Measurements from ENCODE around the gene HSPA8. TPM values are rescaled to one million over a fixed set of nuclear protein-coding genes. Genes with fewer than 3 reads are reported as not detected.
A peak's percentile ranks its signal among the peaks of the same experiment; 100 is the strongest.
"Not testable (repeated sequence)": the region's sequence is repeated elsewhere in the genome, so short reads cannot be mapped to it uniquely, and the experiment has no call there.

HSPA8 gene
- total RNA-seq, 3 donors from 2014 or later = 496 to 909 (median 797) TPM

- no peaks in the 10 kb centered on the region for H3K4me1 ChIP-seq (ENCODE audit: low read depth)
- ATAC-seq = peak; percentile 54
- intact Hi-C loops (cut with DNase I, micrococcal nuclease) = no loop called here
Measured at GRCh38 chr11:123103326-123103980, 41.5 kb upstream of the HSPA8 start.

GRCh38 chr11:123100379-123101085 lies 38.6 kb upstream of the HSPA8 start:
- no peaks in the 10 kb centered on the region for H3K36me3 ChIP-seq (ENCODE audit: low read depth)
- DNase-seq = no peak
- intact Hi-C loops (cut with DNase I, micrococcal nuclease) = no loop called here
- H3K4me1 ChIP-seq (ENCODE audit: low read depth) = no peaks in the 10 kb centered on the region
- ATAC-seq = no peak
- H3K9me3 ChIP-seq = no peaks in the 10 kb centered on the region
- no peak for TF ChIP-seq CTCF (IDR thresholded peaks at IDR 0.05)
- H3K4me3 ChIP-seq = no peak overlapping the region

More at GRCh38 chr11:123103326-123103980, 41.5 kb upstream of the HSPA8 start:
- TF ChIP-seq CTCF (IDR thresholded peaks at IDR 0.05) = no peak
- peak in 1 of 3 donors; percentile 54 for DNase-seq
- Histone ChIP-seq H3K9me3 (no peaks in the 10 kb centered on the region), H3K4me3 (no peak overlapping the region), H3K36me3 (ENCODE audit: low read depth) (no peaks in the 10 kb centered on the region)

GRCh38 chr11:123098990-123099389 lies 37.1 kb upstream of the HSPA8 start:
- H3K36me3 ChIP-seq (ENCODE audit: low read depth) = no peaks in the 10 kb centered on the region
- intact Hi-C loops (cut with DNase I, micrococcal nuclease) = no loop called here
- no peak for TF ChIP-seq CTCF (IDR thresholded peaks at IDR 0.05)
- DNase-seq (no peak), ATAC-seq (no peak)
- H3K9me3 ChIP-seq = no peaks in the 10 kb centered on the region
- no peaks in the 10 kb centered on the region for H3K4me1 ChIP-seq (ENCODE audit: low read depth)
- H3K4me3 ChIP-seq = no peak overlapping the region

- Histone ChIP-seq H3K36me3 (ENCODE audit: low read depth) (no peaks in the 10 kb centered on the region), H3K4me1 (ENCODE audit: low read depth) (no peaks in the 10 kb centered on the region), H3K9me3 (no peaks in the 10 kb centered on the region), H3K4me3 (no peak overlapping the region)
- no peak for ATAC-seq
- no peak for DNase-seq
- no peak for TF ChIP-seq CTCF (IDR thresholded peaks at IDR 0.05)
- intact Hi-C loops (cut with DNase I, micrococcal nuclease) = no loop called here
Measured at GRCh38 chr11:123093739-123094138, 31.8 kb upstream of the HSPA8 start.

- Histone ChIP-seq H3K4me3 (no peak overlapping the region), H3K4me1 (ENCODE audit: low read depth) (no peaks in the 10 kb centered on the region)
- no peak for ATAC-seq
Measured at GRCh38 chr11:123091506-123091905, 29.6 kb upstream of the HSPA8 start.

GRCh38 chr11:123090168-123090567 lies 28.2 kb upstream of the HSPA8 start:
- ATAC-seq; intact Hi-C loops (cut with DNase I, micrococcal nuclease); H3K36me3 ChIP-seq (ENCODE audit: low read depth); H3K4me1 ChIP-seq (ENCODE audit: low read depth); H3K9me3 ChIP-seq; DNase-seq; H3K4me3 ChIP-seq: not testable (repeated sequence)

More at GRCh38 chr11:123091506-123091905, 29.6 kb upstream of the HSPA8 start:
- no peak for DNase-seq
- Histone ChIP-seq H3K36me3 (ENCODE audit: low read depth) (no peaks in the 10 kb centered on the region), H3K9me3 (no peaks in the 10 kb centered on the region)
- TF ChIP-seq CTCF (IDR thresholded peaks at IDR 0.05) = no peak
- intact Hi-C loops (cut with DNase I, micrococcal nuclease) = no loop called here

- H3K4me1 ChIP-seq (ENCODE audit: low read depth); H3K4me3 ChIP-seq; H3K36me3 ChIP-seq (ENCODE audit: low read depth); H3K9me3 ChIP-seq; ATAC-seq; DNase-seq; intact Hi-C loops (cut with DNase I, micrococcal nuclease): not testable (repeated sequence)
Measured at GRCh38 chr11:123088896-123089295, 27.0 kb upstream of the HSPA8 start.

GRCh38 chr11:123087657-123088056 lies 25.7 kb upstream of the HSPA8 start:
- H3K4me1 ChIP-seq (ENCODE audit: low read depth); H3K4me3 ChIP-seq; H3K36me3 ChIP-seq (ENCODE audit: low read depth); intact Hi-C loops (cut with DNase I, micrococcal nuclease); DNase-seq; H3K9me3 ChIP-seq: not testable (repeated sequence)
- ATAC-seq = peak; percentile 61
